ENCODE data around the gene NR4A1.

The NR4A1 gene

GRCh38 chr12:52041695-52042123 is 9.5 kb upstream of the NR4A1 start:
- no peak for DNase-seq (ENCODE audit: low read depth in 2 of 2, low spot score in 1 of 2)

GRCh38 chr12:52042706-52043385 is 8.4 kb upstream of the NR4A1 start:
- DNase-seq (ENCODE audit: low read depth in 2 of 2, low spot score in 1 of 2): no peak

- no peak for DNase-seq (ENCODE audit: low read depth in 2 of 2, low spot score in 1 of 2)
Measured at GRCh38 chr12:52043386-52044212, 7.6 kb upstream of the NR4A1 start.

GRCh38 chr12:52044292-52044983 is 6.8 kb upstream of the NR4A1 start:
- no peak for DNase-seq (ENCODE audit: low read depth in 2 of 2, low spot score in 1 of 2)

GRCh38 chr12:52045794-52046199 is 5.4 kb upstream of the NR4A1 start:
- no peak for DNase-seq (ENCODE audit: low read depth in 2 of 2, low spot score in 1 of 2)

- DNase-seq (ENCODE audit: low read depth in 2 of 2, low spot score in 1 of 2): no peak
Measured at GRCh38 chr12:52046859-52047258, 4.4 kb upstream of the NR4A1 start.

- DNase-seq (ENCODE audit: low read depth in 2 of 2, low spot score in 1 of 2): no peak
Measured at GRCh38 chr12:52049286-52049685, 2.0 kb upstream of the NR4A1 start.

GRCh38 chr12:52049688-52050087 is 1.6 kb upstream of the NR4A1 start:
- DNase-seq (ENCODE audit: low read depth in 2 of 2, low spot score in 1 of 2): no peak

GRCh38 chr12:52050116-52050757 is 1.0 kb upstream of the NR4A1 start:
- DNase-seq (ENCODE audit: low read depth in 2 of 2, low spot score in 1 of 2): no peak

GRCh38 chr12:52052468-52053186 is 1.4 kb downstream of the NR4A1 start:
- DNase-seq (ENCODE audit: low read depth in 2 of 2, low spot score in 1 of 2): no peak

- no peak for DNase-seq (ENCODE audit: low read depth in 2 of 2, low spot score in 1 of 2)
Measured at GRCh38 chr12:52053536-52054209, 2.4 kb downstream of the NR4A1 start.

GRCh38 chr12:52054231-52054832 is 3.1 kb downstream of the NR4A1 start:
- DNase-seq (ENCODE audit: low read depth in 2 of 2, low spot score in 1 of 2): no peak

GRCh38 chr12:52054833-52055730 is 3.8 kb downstream of the NR4A1 start:
- no peak for DNase-seq (ENCODE audit: low read depth in 2 of 2, low spot score in 1 of 2)

GRCh38 chr12:52055731-52056711 is 4.8 kb downstream of the NR4A1 start:
- no peak for DNase-seq (ENCODE audit: low read depth in 2 of 2, low spot score in 1 of 2)

GRCh38 chr12:52056801-52057637 is 5.8 kb downstream of the NR4A1 start:
- DNase-seq (ENCODE audit: low read depth in 2 of 2, low spot score in 1 of 2): no peak

- no peak for DNase-seq (ENCODE audit: low read depth in 2 of 2, low spot score in 1 of 2)
Measured at GRCh38 chr12:52057638-52058576, 6.7 kb downstream of the NR4A1 start.
